CD4-positive, alpha-beta T cell (primary cell): ENCODE results near the gene RASA4B. TPM values are rescaled to one million over a fixed set of nuclear protein-coding genes. Genes with fewer than 3 reads are reported as not detected.

Source experiments
- ATAC-seq: fragments of 200-7000 bp; cut with Tn5 transposase; one replicate; pipeline ENCODE4 v1.10.0; 2022; ENCODE audit warnings: mild to moderate bottlenecking; ENCODE audit not compliant: poor library complexity
- CTCF ChIA-PET: fragments of 350-600 bp; sonication (Branson Sonifier 250); formaldehyde crosslinking; loops from one replicate; lab custom pipeline; 2021; ENCODE audit warnings: antibody characterized with exemption, inconsistent platforms; lab: Charles Lee
- POLR2A ChIA-PET: fragments of 350-600 bp; sonication (Branson Sonifier 250); formaldehyde crosslinking; loops from one replicate; lab custom pipeline; 2021; ENCODE audit warnings: antibody characterized with exemption, inconsistent platforms; lab: Charles Lee
- DNase-seq, 14 experiments: peaks; one replicate each; pipeline ENCODE4 v3.0.0-alpha.2; 2013 to 2020; ENCODE audit warnings: mixed read lengths in 2 of 14
- H3K27ac ChIP-seq, 2 donors: one replicate each; pipeline versions ENCODE4 v1.5.1 to v1.7.0; 2013; ENCODE audit warnings: low read length in 2 of 2, low read depth in 1 of 2, mild to moderate bottlenecking in 1 of 2
- H3K27me3 ChIP-seq, 2 experiments: 1 replicate in 1 of 2; 2 replicates in 1 of 2; pipeline versions ENCODE4 v1.6.1 to v1.7.0; 2013; ENCODE audit warnings: low read length in 2 of 2, control low read depth in 1 of 2, mild to moderate bottlenecking in 1 of 2, moderate library complexity in 1 of 2; ENCODE audit not compliant: insufficient read depth in 2 of 2, control insufficient read depth in 1 of 2
- H3K36me3 ChIP-seq: one replicate; pipeline ENCODE4 v1.6.1; 2013; ENCODE audit warnings: low read length, control low read depth; ENCODE audit not compliant: insufficient read depth
- H3K4me1 ChIP-seq: one replicate; pipeline ENCODE4 v1.6.1; 2013; ENCODE audit warnings: low read length, control low read depth; ENCODE audit not compliant: insufficient read depth
- H3K4me3 ChIP-seq: one replicate; pipeline ENCODE4 v1.5.1; 2013; ENCODE audit warnings: mild to moderate bottlenecking, low read length, moderate library complexity
- H3K9me3 ChIP-seq, 2 experiments: 1 replicate in 1 of 2; 2 replicates in 1 of 2; pipeline versions ENCODE4 v1.6.1 to v1.7.0; 2013; ENCODE audit warnings: low read length in 2 of 2, mild to moderate bottlenecking in 2 of 2, control low read depth in 1 of 2, moderate library complexity in 1 of 2; ENCODE audit not compliant: control insufficient read depth in 1 of 2, insufficient read depth in 1 of 2
- H3K27ac Mint-ChIP-seq: one replicate; pipeline ENCODE4 v1.8.0; 2020; ENCODE audit warnings: mixed read lengths
- H3K27me3 Mint-ChIP-seq: one replicate; pipeline ENCODE4 v1.8.0; 2021; ENCODE audit warnings: mixed read lengths
- H3K36me3 Mint-ChIP-seq: one replicate; pipeline ENCODE4 v1.8.0; 2021; ENCODE audit warnings: low read depth, mixed read lengths
- H3K4me1 Mint-ChIP-seq: one replicate; pipeline ENCODE4 v1.8.0; 2021; ENCODE audit warnings: low read depth, mixed read lengths
- H3K4me3 Mint-ChIP-seq: one replicate; pipeline ENCODE4 v1.8.0; 2020; ENCODE audit warnings: mild to moderate bottlenecking, mixed read lengths
- H3K9me3 Mint-ChIP-seq: one replicate; pipeline ENCODE4 v1.8.0; 2020; ENCODE audit warnings: mixed read lengths
- CTCF ChIP-seq: fragments of 200-600 bp; IDR thresholded peaks from one replicate; pipeline ENCODE4 v1.8.0; 2022; ENCODE audit warnings: antibody characterized with exemption, mild to moderate bottlenecking
- intact Hi-C, 2 experiments: fragments of 100-400 bp; cut with DNase I in 1 of 2; cut with micrococcal nuclease in 1 of 2; formaldehyde crosslinking; loops; one replicate each; pipeline versions ENCODE4 v1.15.1 to v1.9.0; 2023 to 2025; cut with DNase I, micrococcal nuclease
- total RNA-seq, 174 experiments: library from RNA in 2 of 174; stranded (reverse) in 2 of 174; gene quantifications; one replicate each; pipeline ENCODE4 v1.2.3 and lab custom pipeline; 2021 to 2026

RASA4B gene
- total RNA-seq, 2 experiments from 2014 or later, result 31.9 to 40.7 TPM

GRCh38 chr7:102467581-102468477, 49.7 kb downstream of the RASA4B start:
- DNase-seq, result peak in 1 of 14 experiments; percentile 25
- Mint-ChIP-seq H3K4me3 (no peak overlapping the region), H3K27me3 (no peaks in the 10 kb centered on the region), H3K27ac (no peak overlapping the region), H3K4me1 (peaks cover 29% of the 10 kb centered on the region), H3K9me3 (no peaks in the 10 kb centered on the region), H3K36me3 (peaks cover 16% of the 10 kb centered on the region)
- no peak overlapping the region for H3K27ac ChIP-seq
- TF ChIP-seq CTCF, result no peak
- ChIA-PET POLR2A (interaction anchor here (0.9 to 2.6 kb wide), 5 partner anchors 35 to 55 kb away, joined by 3 to 16 read pairs (median 4); partner anchors contain the start of gene ORAI2), CTCF (no interaction called here)
- no peaks in the 10 kb centered on the region for H3K9me3 ChIP-seq
- peaks cover 40% of the 10 kb centered on the region for H3K4me1 ChIP-seq
- H3K4me3 ChIP-seq, result no peak overlapping the region
- peaks cover 35% of the 10 kb centered on the region for H3K36me3 ChIP-seq
- no peaks in the 10 kb centered on the region for H3K27me3 ChIP-seq
- ATAC-seq, result no peak
- intact Hi-C loops, result loop anchor here (5.0 to 10.0 kb wide), 3 partner anchors 36 to 1383 kb away; partner anchors contain the start of genes FIS1 (in 1 of the 2), ORAI2 (in 1 of the 2) and TRIM56 (in 1 of the 2)

- ChIA-PET CTCF (interaction anchor here (1.7 kb wide), 1 partner anchor 61 kb away, joined by 7 read pairs; no protein-coding TSS in a partner anchor), POLR2A (interaction anchor here (1.0 to 3.8 kb wide), 6 partner anchors 31 to 62 kb away, joined by 3 to 25 read pairs (median 4); partner anchors contain the start of gene ORAI2)
- ATAC-seq, result no peak
- peak overlapping the region; percentile 99 for H3K4me3 ChIP-seq
- no peak for TF ChIP-seq CTCF
- Mint-ChIP-seq H3K27me3 (no peaks in the 10 kb centered on the region), H3K36me3 (peaks cover 12% of the 10 kb centered on the region), H3K4me3 (peak overlapping the region; percentile 92), H3K9me3 (no peaks in the 10 kb centered on the region), H3K27ac (no peak overlapping the region), H3K4me1 (peaks cover 34% of the 10 kb centered on the region)
- intact Hi-C loops, result loop anchor here (5.0 to 10.0 kb wide), 3 partner anchors 34 to 1381 kb away; partner anchors contain the start of genes FIS1 (in 1 of the 2), ORAI2 (in 1 of the 2) and TRIM56 (in 1 of the 2)
- no peaks in the 10 kb centered on the region for H3K27me3 ChIP-seq
- no peaks in the 10 kb centered on the region for H3K9me3 ChIP-seq
- peaks cover 49% of the 10 kb centered on the region for H3K4me1 ChIP-seq
- H3K36me3 ChIP-seq, result peaks cover 24% of the 10 kb centered on the region
- no peak overlapping the region for H3K27ac ChIP-seq
- DNase-seq, result no peak
Measured at GRCh38 chr7:102466097-102466496, 51.5 kb downstream of the RASA4B start.

- Histone ChIP-seq H3K27me3 (no peaks in the 10 kb centered on the region), H3K36me3 (peaks cover 20% of the 10 kb centered on the region), H3K4me3 (peak within 1 kb of the TSS; percentile 99), H3K4me1 (peaks cover 52% of the 10 kb centered on the region), H3K9me3 (no peaks in the 10 kb centered on the region), H3K27ac (peak within 1 kb of the TSS; percentile 40 to 46)
- Mint-ChIP-seq H3K4me3 (peak within 1 kb of the TSS; percentile 92), H3K4me1 (peaks cover 34% of the 10 kb centered on the region), H3K9me3 (no peaks in the 10 kb centered on the region), H3K27me3 (no peaks in the 10 kb centered on the region), H3K36me3 (peaks cover 17% of the 10 kb centered on the region), H3K27ac (peak within 1 kb of the TSS; percentile 75)
- ChIA-PET POLR2A (interaction anchor here (0.7 to 3.8 kb wide), 8 partner anchors 26 to 73 kb away, joined by 3 to 25 read pairs (median 4); partner anchors contain the start of genes ORAI2 and PRKRIP1), CTCF (interaction anchor here (0.6 to 2.8 kb wide), 4 partner anchors 16 to 60 kb away, joined by 3 to 13 read pairs (median 4); no protein-coding TSS in a partner anchor)
- DNase-seq, result peak; percentile 85 to 97 (median 94)
- peak; percentile 93 for ATAC-seq
- peak; percentile 29 for TF ChIP-seq CTCF
- intact Hi-C loops, result loop anchor here (1.0 to 10.0 kb wide), 4 partner anchors 31 to 1380 kb away; partner anchors contain the start of genes ORAI2 (in 2 of the 2), FIS1 (in 1 of the 2) and TRIM56 (in 1 of the 2)
Measured at GRCh38 chr7:102464577-102465280, 52.8 kb downstream of the RASA4B start, which contains the start of the genes ALKBH4 and LRWD1. ALKBH4 (minus strand) TSS chr7:102464863; CDS start chr7:102464836, 27 bp downstream. LRWD1 (plus strand) TSS chr7:102464984; CDS start chr7:102465081, 97 bp downstream.
